HEK293T (cell line): ENCODE data around the gene NR1H4.
A peak's percentile ranks its signal among the peaks of the same experiment; 100 is the strongest.

Experiments used
- CTCF ChIA-PET: fragments of 350-600 bp; formaldehyde crosslinking; extraction: SDS; loops from one replicate; lab custom pipeline; 2021; ENCODE audit warnings: antibody characterized with exemption, inconsistent platforms; lab: Yijun Ruan, JAX
- POLR2A ChIA-PET: fragments of 350-600 bp; formaldehyde crosslinking; extraction: SDS; loops from one replicate; lab custom pipeline; 2020; ENCODE audit warnings: antibody characterized with exemption, inconsistent platforms; lab: Yijun Ruan, JAX
- DNase-seq: peaks from one replicate; pipeline ENCODE4 v3.0.0; 2012; ENCODE audit warnings: mixed read lengths; ENCODE audit errors: extremely low spot score
- ARNT ChIP-seq: fragments of 450-650 bp; IDR thresholded peaks from 2 replicates; pipeline ENCODE4 v1.6.1; 2017; ENCODE audit warnings: mild to moderate bottlenecking
- BHLHE40 ChIP-seq: fragments of 450-650 bp; IDR thresholded peaks from 2 replicates; pipeline ENCODE4 v1.6.1; 2016; ENCODE audit warnings: mild to moderate bottlenecking, moderate library complexity, borderline replicate concordance
- CTBP1 ChIP-seq: fragments of 450-650 bp; IDR thresholded peaks from 2 replicates; pipeline ENCODE4 v1.6.1; 2016; ENCODE audit warnings: borderline replicate concordance
- ELF4 ChIP-seq: fragments of 450-650 bp; IDR thresholded peaks from 2 replicates; pipeline ENCODE4 v1.6.1; 2017; ENCODE audit warnings: antibody characterized with exemption
- FOXA1 ChIP-seq: fragments of 450-650 bp; IDR thresholded peaks from 2 replicates; pipeline ENCODE4 v1.6.1; 2016; ENCODE audit warnings: mild to moderate bottlenecking
- FOXK2 ChIP-seq: fragments of 450-650 bp; IDR thresholded peaks from 2 replicates; pipeline ENCODE4 v1.6.1; 2016; ENCODE audit warnings: mild to moderate bottlenecking
- FOXM1 ChIP-seq: fragments of 450-650 bp; IDR thresholded peaks from 2 replicates; pipeline ENCODE4 v1.6.1; 2017; ENCODE audit warnings: mild to moderate bottlenecking, borderline replicate concordance
- HDGF ChIP-seq: fragments of 450-650 bp; IDR thresholded peaks from 2 replicates; pipeline ENCODE4 v1.6.1; 2017; ENCODE audit warnings: antibody characterized with exemption, borderline replicate concordance
- L3MBTL2 ChIP-seq: fragments of 450-650 bp; conservative IDR thresholded peaks from 2 replicates; pipeline ENCODE4 v1.6.1; 2016; ENCODE audit warnings: mild to moderate bottlenecking
- LEF1 ChIP-seq: fragments of 450-650 bp; IDR thresholded peaks from 2 replicates; pipeline ENCODE4 v1.6.1; 2017; ENCODE audit warnings: mild to moderate bottlenecking, borderline replicate concordance
- NFRKB ChIP-seq: fragments of 450-650 bp; IDR thresholded peaks from 2 replicates; pipeline ENCODE4 v1.6.1; 2016; ENCODE audit warnings: mild to moderate bottlenecking, moderate library complexity
- PKNOX1 ChIP-seq: fragments of 450-650 bp; IDR thresholded peaks from 2 replicates; pipeline ENCODE4 v1.6.1; 2016
- SP1 ChIP-seq: fragments of 450-650 bp; IDR thresholded peaks from 2 replicates; pipeline ENCODE4 v1.6.1; 2017
- SUZ12 ChIP-seq: fragments of 450-650 bp; IDR thresholded peaks from 2 replicates; pipeline ENCODE4 v1.6.1; 2016; ENCODE audit warnings: mild to moderate bottlenecking
- TARDBP ChIP-seq: fragments of 450-650 bp; IDR thresholded peaks from 2 replicates; pipeline ENCODE4 v1.6.1; 2016
- ZNF384 ChIP-seq: fragments of 450-650 bp; IDR thresholded peaks from 2 replicates; pipeline ENCODE4 v1.6.1; 2016

Gene NR1H4

GRCh38 chr12:100576331-100577036 lies 102.8 kb downstream of the NR1H4 start:
- DNase-seq: peak; percentile 15
- TF ChIP-seq PKNOX1: peak; percentile 17; the same call in 1 of the 2 replicates
- TF ChIP-seq ZNF384: no peak
- no peak for TF ChIP-seq NFRKB
- ChIA-PET POLR2A (no interaction called here), CTCF (interaction anchor here (0.7 kb wide), 1 partner anchor 159 kb away, joined by 4 read pairs; no protein-coding TSS in a partner anchor)

- POLR2A ChIA-PET: no interaction called here
- CTCF ChIA-PET: no interaction called here
Observed at GRCh38 chr12:100578923-100579322, 105.3 kb downstream of the NR1H4 start.

GRCh38 chr12:100579844-100580243 lies 106.2 kb downstream of the NR1H4 start:
- ChIA-PET CTCF (no interaction called here), POLR2A (no interaction called here)
- no peak for DNase-seq
- TF ChIP-seq SUZ12: no peak
- no peak for TF ChIP-seq FOXK2
- no peak for TF ChIP-seq ELF4

More at GRCh38 chr12:100578923-100579322, 105.3 kb downstream of the NR1H4 start:
- no peak for TF ChIP-seq FOXM1
- no peak for TF ChIP-seq SP1
- TF ChIP-seq PKNOX1: no peak
- no peak for TF ChIP-seq FOXK2
- TF ChIP-seq SUZ12: no peak
- no peak for TF ChIP-seq BHLHE40
- TF ChIP-seq ARNT: no peak
- no peak for TF ChIP-seq HDGF
- no peak for TF ChIP-seq CTBP1
- no peak for TF ChIP-seq ELF4
- no peak for TF ChIP-seq ZNF384
- TF ChIP-seq FOXA1: no peak
- no peak for DNase-seq

- ChIA-PET CTCF (no interaction called here), POLR2A (no interaction called here)
- no peak for DNase-seq
- TF ChIP-seq FOXA1 (no peak), SP1 (no peak), LEF1 (no peak), HDGF (no peak), FOXK2 (no peak), TARDBP (no peak), FOXM1 (no peak), L3MBTL2 (no peak), NFRKB (no peak), SUZ12 (no peak), ARNT (no peak), ZNF384 (no peak), BHLHE40 (no peak), PKNOX1 (no peak), CTBP1 (no peak)
Observed at GRCh38 chr12:100584256-100584655, 110.6 kb downstream of the NR1H4 start.

- ChIA-PET POLR2A (no interaction called here), CTCF (no interaction called here)
- no peak for TF ChIP-seq BHLHE40
- no peak for TF ChIP-seq FOXK2
- no peak for TF ChIP-seq LEF1
- TF ChIP-seq NFRKB: no peak
- no peak for TF ChIP-seq PKNOX1
- TF ChIP-seq SP1: no peak
- TF ChIP-seq FOXA1: no peak
- TF ChIP-seq ARNT: no peak
- TF ChIP-seq HDGF: no peak
- no peak for TF ChIP-seq ELF4
- no peak for TF ChIP-seq FOXM1
- TF ChIP-seq CTBP1: no peak
- TF ChIP-seq SUZ12: no peak
- DNase-seq: no peak
Observed at GRCh38 chr12:100591979-100592378, 118.3 kb downstream of the NR1H4 start.

GRCh38 chr12:100593490-100593889 lies 119.8 kb downstream of the NR1H4 start:
- no peak for DNase-seq
- ChIA-PET CTCF (no interaction called here), POLR2A (no interaction called here)
- TF ChIP-seq FOXK2 (no peak), ARNT (no peak), SP1 (no peak), ZNF384 (no peak), LEF1 (no peak), BHLHE40 (no peak), CTBP1 (no peak), HDGF (no peak)
